Gastroesophageal sphincter (tissue), 3 donors: ENCODE results near the gene DSG2.

Experiments
- POLR2A ChIP-seq, 2 donors: fragments of 450-650 bp; IDR thresholded peaks; one replicate each; pipeline ENCODE4 v1.6.1; 2017; ENCODE audit warnings: antibody characterized with exemption in 2 of 2, mild to moderate bottlenecking in 2 of 2, moderate library complexity in 1 of 2
- TF ChIP-seq, protein P1 (sequence below), 4 experiments: fragments of 200-600 bp in 2 of 4; fragments of 450-650 bp in 2 of 4; sonication (generic) in 1 of 4; IDR thresholded peaks; one replicate each; pipeline ENCODE4 v1.5.1; 2017 to 2019; ENCODE audit warnings: antibody characterized with exemption in 4 of 4, mild to moderate bottlenecking in 2 of 4, moderate library complexity in 2 of 4

GRCh38 chr18:31548853-31549252, 50.9 kb downstream of the DSG2 start:
- TF ChIP-seq, protein P1, sequence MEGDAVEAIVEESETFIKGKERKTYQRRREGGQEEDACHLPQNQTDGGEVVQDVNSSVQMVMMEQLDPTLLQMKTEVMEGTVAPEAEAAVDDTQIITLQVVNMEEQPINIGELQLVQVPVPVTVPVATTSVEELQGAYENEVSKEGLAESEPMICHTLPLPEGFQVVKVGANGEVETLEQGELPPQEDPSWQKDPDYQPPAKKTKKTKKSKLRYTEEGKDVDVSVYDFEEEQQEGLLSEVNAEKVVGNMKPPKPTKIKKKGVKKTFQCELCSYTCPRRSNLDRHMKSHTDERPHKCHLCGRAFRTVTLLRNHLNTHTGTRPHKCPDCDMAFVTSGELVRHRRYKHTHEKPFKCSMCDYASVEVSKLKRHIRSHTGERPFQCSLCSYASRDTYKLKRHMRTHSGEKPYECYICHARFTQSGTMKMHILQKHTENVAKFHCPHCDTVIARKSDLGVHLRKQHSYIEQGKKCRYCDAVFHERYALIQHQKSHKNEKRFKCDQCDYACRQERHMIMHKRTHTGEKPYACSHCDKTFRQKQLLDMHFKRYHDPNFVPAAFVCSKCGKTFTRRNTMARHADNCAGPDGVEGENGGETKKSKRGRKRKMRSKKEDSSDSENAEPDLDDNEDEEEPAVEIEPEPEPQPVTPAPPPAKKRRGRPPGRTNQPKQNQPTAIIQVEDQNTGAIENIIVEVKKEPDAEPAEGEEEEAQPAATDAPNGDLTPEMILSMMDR (IDR thresholded peaks at IDR 0.05), result no peak
- TF ChIP-seq POLR2A (IDR thresholded peaks at IDR 0.05), result no peak
